Body of pancreas (tissue), 4 donors: ENCODE results near the gene RTP4. TPM values are rescaled to one million over a fixed set of nuclear protein-coding genes. Genes with fewer than 3 reads are reported as not detected.
A peak's percentile ranks its signal among the peaks of the same experiment; 100 is the strongest.

Source experiments
- ATAC-seq: fragments of 150-250 bp; one replicate; pipeline ENCODE4 v1.9.1; 2016
- DNase-seq, 4 donors: peaks; one replicate each; pipeline ENCODE4 v3.0.0-alpha.2; 2019
- H3K27ac ChIP-seq, 4 donors: fragments of 200-600 bp; sonication (generic); 1 replicate in 3 of 4; 2 replicates in 1 of 4; pipeline versions ENCODE4 v1.5.1 to v1.6.1; 2016 to 2019; ENCODE audit warnings: mild to moderate bottlenecking in 1 of 4, mixed read lengths in 1 of 4, moderate library complexity in 1 of 4
- H3K27me3 ChIP-seq, 2 donors: fragments of 200-600 bp; sonication (generic); one replicate each; pipeline ENCODE4 v1.6.0; 2016; ENCODE audit warnings: mild to moderate bottlenecking in 1 of 2
- H3K36me3 ChIP-seq, 2 donors: fragments of 200-600 bp; sonication (generic); replicated peaks in 1 of 2; 2 replicates each; pipeline ENCODE4 v1.5.1; 2016; ENCODE audit warnings: low read depth in 2 of 2; ENCODE audit not compliant: insufficient read depth in 1 of 2
- H3K4me1 ChIP-seq: fragments of 200-600 bp; sonication (generic); one replicate; pipeline ENCODE4 v1.6.0; 2016
- H3K4me3 ChIP-seq, 2 donors: fragments of 200-600 bp; sonication (generic); 1 replicate in 1 of 2; 2 replicates in 1 of 2; pipeline ENCODE4 v1.5.1; 2016 to 2019
- H3K9me3 ChIP-seq, 3 donors: fragments of 200-600 bp; sonication (generic); 1 replicate in 2 of 3; 2 replicates in 1 of 3; pipeline ENCODE4 v1.5.1; 2016
- POLR2A ChIP-seq, 3 donors: fragments of 450-650 bp; IDR thresholded peaks; one replicate each; pipeline ENCODE4 v1.6.1; 2016; ENCODE audit warnings: antibody characterized with exemption in 3 of 3, mild to moderate bottlenecking in 2 of 3
- WGBS, 2 donors: methylation state at CpG; one replicate each; pipeline ENCODE4 v1.1.5; 2017; 5-methylcytosine and 5-hydroxymethylcytosine counted together
- intact Hi-C: fragments of 100-400 bp; cut with DNase I; formaldehyde crosslinking; loops from one replicate; pipeline ENCODE4 v1.15.1; 2023
- total RNA-seq, 2 donors: library from RNA; depleted of rRNA; stranded (reverse); fragments of >200 nt; gene quantifications; one replicate each; pipeline ENCODE4 v1.1.0, GENCODE V29; 2016
- TF ChIP-seq, protein P1 (sequence below), 7 experiments: fragments of 450-650 bp in 4 of 7; fragments of 200-600 bp in 3 of 7; sonication (generic) in 3 of 7; IDR thresholded peaks; one replicate each; pipeline ENCODE4 v1.5.1; 2016 to 2019; ENCODE audit warnings: antibody characterized with exemption in 7 of 7

Gene RTP4
- total RNA-seq, 2 donors from 2014 or later = 2.0 to 3.6 TPM

DNA sequence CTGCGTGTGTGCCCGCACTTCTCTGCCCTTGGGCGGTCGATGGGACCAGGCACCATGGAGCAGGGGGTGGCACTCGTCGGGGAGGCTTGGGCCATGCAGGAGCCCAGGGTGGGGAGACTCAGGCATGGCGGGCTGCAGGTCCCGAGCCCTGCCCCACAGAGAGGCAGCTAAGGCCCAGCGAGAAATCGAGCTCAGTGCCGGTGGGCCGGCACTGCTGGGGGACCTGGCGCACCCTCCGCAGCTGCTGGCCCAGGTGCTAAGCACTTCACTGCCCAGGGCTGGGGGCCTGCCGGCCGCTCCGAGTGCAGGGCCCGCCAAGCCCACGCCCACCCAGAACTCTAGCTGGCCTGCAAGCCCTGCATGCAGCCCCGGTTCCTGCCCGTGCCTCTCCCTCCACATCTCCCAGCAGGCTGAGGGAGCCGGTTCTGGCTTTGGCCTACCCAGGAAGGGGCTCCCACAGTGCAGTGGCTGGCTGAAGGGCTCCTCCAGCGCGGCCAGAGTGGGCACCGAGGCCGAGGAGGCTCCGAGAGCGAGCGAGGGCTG is 553 bp upstream of the RTP4 start:
- intact Hi-C loops = no loop called here
- peak; percentile 17 for ATAC-seq
- H3K27me3 ChIP-seq = no peaks in the 10 kb centered on the region
- no peaks in the 10 kb centered on the region for H3K36me3 ChIP-seq
- H3K4me3 ChIP-seq = no peak overlapping the region
- TF ChIP-seq, protein P1, sequence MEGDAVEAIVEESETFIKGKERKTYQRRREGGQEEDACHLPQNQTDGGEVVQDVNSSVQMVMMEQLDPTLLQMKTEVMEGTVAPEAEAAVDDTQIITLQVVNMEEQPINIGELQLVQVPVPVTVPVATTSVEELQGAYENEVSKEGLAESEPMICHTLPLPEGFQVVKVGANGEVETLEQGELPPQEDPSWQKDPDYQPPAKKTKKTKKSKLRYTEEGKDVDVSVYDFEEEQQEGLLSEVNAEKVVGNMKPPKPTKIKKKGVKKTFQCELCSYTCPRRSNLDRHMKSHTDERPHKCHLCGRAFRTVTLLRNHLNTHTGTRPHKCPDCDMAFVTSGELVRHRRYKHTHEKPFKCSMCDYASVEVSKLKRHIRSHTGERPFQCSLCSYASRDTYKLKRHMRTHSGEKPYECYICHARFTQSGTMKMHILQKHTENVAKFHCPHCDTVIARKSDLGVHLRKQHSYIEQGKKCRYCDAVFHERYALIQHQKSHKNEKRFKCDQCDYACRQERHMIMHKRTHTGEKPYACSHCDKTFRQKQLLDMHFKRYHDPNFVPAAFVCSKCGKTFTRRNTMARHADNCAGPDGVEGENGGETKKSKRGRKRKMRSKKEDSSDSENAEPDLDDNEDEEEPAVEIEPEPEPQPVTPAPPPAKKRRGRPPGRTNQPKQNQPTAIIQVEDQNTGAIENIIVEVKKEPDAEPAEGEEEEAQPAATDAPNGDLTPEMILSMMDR (IDR thresholded peaks at IDR 0.05) = no peak
- no peak for TF ChIP-seq POLR2A (IDR thresholded peaks at IDR 0.05)
- 85 to 88% methylated on average over 9 to 16 of the region's 29 CpGs for WGBS, 2 donors
- peaks cover 7% of the 10 kb centered on the region for H3K4me1 ChIP-seq
- peak overlapping the region; percentile 68 to 90 (median 89) for H3K27ac ChIP-seq
- peak in 1 of 4 donors; percentile 11 for DNase-seq
- no peaks in the 10 kb centered on the region for H3K9me3 ChIP-seq

DNA sequence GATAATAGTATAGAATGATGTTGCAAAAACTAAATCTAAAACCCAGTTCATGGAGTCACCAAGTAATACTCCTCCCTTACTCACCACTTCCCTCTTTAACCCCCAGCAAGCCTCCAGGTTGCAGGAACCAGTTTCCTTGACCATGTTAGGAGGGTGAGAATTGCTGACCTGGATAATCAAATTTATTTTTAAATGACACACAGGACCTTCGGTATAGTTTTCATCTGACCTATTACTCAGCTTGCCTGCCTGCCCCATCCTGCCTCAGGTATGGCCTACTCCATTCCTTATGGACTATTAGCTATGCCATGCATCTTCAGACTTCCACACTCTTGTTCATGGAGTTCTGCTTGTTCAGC is 883 bp downstream of the RTP4 start:
- WGBS, 2 donors = 47 to 50% methylated on average over 1 of the region's 1 CpG
- DNase-seq (no peak), ATAC-seq (no peak)
- peaks cover 7% of the 10 kb centered on the region for H3K4me1 ChIP-seq
- H3K36me3 ChIP-seq = no peaks in the 10 kb centered on the region
- H3K4me3 ChIP-seq = no peak overlapping the region
- peak overlapping the region in 3 of 4 donors; percentile 89 to 90 (median 89) for H3K27ac ChIP-seq
- H3K9me3 ChIP-seq = no peaks in the 10 kb centered on the region
- H3K27me3 ChIP-seq = no peaks in the 10 kb centered on the region
- TF ChIP-seq, protein P1 (IDR thresholded peaks at IDR 0.05) = no peak
- TF ChIP-seq POLR2A (IDR thresholded peaks at IDR 0.05) = no peak
- intact Hi-C loops = no loop called here

DNA sequence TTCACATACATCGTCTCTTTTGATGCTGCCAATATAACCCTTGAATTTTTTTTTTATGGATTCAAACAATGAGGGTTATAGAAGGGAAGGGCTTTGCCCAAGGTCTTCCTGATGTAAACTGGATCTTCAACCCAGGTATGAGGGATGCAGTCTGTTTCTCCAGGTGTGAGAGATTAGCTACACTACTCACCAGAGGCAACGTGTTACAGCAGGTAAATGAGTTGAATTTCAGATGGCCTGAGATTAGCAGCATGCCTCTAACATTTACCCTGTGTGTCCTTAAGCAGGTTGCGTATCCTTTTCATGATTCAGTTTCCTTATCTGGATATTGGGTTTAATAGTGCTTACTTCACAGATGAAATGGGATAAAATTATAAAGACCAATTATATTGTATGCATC is 1.9 kb downstream of the RTP4 start:
- Histone ChIP-seq H3K9me3 (no peaks in the 10 kb centered on the region), H3K27me3 (no peaks in the 10 kb centered on the region), H3K4me1 (peaks cover 7% of the 10 kb centered on the region), H3K27ac (no peak overlapping the region), H3K4me3 (no peak overlapping the region), H3K36me3 (no peaks in the 10 kb centered on the region)
- 71 to 81% methylated on average over 3 of the region's 3 CpGs for WGBS, 2 donors
- ATAC-seq = no peak
- intact Hi-C loops = no loop called here
- no peak for TF ChIP-seq POLR2A (IDR thresholded peaks at IDR 0.05)
- TF ChIP-seq, protein P1 (IDR thresholded peaks at IDR 0.05) = no peak
- DNase-seq = no peak

DNA sequence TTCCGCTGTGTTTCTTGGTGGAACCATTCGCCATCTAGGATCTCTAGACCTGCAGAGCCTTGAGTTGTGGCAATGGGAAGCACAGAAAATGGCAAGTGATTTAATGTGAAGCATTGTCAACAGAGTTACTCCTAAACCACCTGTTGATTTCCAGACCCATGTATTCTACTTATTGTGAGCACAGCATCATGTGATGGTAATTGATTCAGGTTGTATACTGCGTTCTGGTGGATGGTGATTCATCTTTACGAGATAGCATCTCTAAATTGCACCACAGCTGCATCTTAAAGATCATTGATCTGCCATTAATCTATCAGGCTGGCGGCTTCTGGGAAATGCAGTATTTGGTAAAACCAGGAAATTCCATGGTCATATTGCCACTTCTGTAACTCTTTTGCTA is 7.4 kb downstream of the RTP4 start:
- intact Hi-C loops = no loop called here
- H3K36me3 ChIP-seq = no peaks in the 10 kb centered on the region
- no peaks in the 10 kb centered on the region for H3K4me1 ChIP-seq
- H3K27me3 ChIP-seq = no peaks in the 10 kb centered on the region
- no peaks in the 10 kb centered on the region for H3K9me3 ChIP-seq
- H3K27ac ChIP-seq = no peak overlapping the region
- WGBS, 2 donors = 64 to 74% methylated on average over 5 of the region's 5 CpGs
- H3K4me3 ChIP-seq = no peak overlapping the region
- no peak for TF ChIP-seq POLR2A (IDR thresholded peaks at IDR 0.05)
- TF ChIP-seq, protein P1 (IDR thresholded peaks at IDR 0.05) = no peak
- DNase-seq = no peak
- ATAC-seq = no peak

DNA sequence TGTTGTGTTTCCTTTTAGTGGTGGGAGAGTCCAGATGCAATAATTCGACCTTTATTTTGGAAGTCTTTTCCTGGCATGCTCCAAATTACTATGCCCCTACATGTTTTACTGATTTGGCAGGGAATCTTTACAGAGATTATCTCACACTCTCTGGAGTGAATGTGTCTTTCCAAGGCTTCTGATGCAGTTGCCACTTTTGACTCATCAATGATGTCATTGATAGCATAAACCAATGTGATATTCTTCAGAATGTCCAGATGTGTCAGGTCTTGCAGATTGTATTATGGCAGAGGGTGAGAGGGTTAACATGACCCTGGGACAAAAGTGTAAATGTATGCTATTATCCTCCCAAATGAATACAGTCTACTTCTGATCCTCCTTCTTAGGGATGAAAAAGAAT is 9.7 kb downstream of the RTP4 start:
- H3K9me3 ChIP-seq = no peaks in the 10 kb centered on the region
- no peak for DNase-seq
- no peaks in the 10 kb centered on the region for H3K36me3 ChIP-seq
- H3K27me3 ChIP-seq = no peaks in the 10 kb centered on the region
- intact Hi-C loops = no loop called here
- ATAC-seq = no peak
- 50 to 55% methylated on average over 1 of the region's 1 CpG for WGBS, 2 donors
- H3K4me1 ChIP-seq = no peaks in the 10 kb centered on the region
- H3K4me3 ChIP-seq = no peak overlapping the region
- no peak overlapping the region for H3K27ac ChIP-seq
- TF ChIP-seq, protein P1 (IDR thresholded peaks at IDR 0.05) = no peak
- TF ChIP-seq POLR2A (IDR thresholded peaks at IDR 0.05) = no peak
